GM10248 (cell line): Measurements from ENCODE around the gene LAD1.

Experiments used
- CTCF ChIA-PET: fragments of 300-600 bp; sonication (Branson Sonifier 250); formaldehyde crosslinking; extraction: SDS; loops from one replicate; lab custom pipeline; 2021; ENCODE audit warnings: antibody characterized with exemption; lab: Yijun Ruan, JAX
- POLR2A ChIA-PET: fragments of 350-650 bp; sonication (Branson Sonifier 250); formaldehyde crosslinking; extraction: SDS; loops from one replicate; lab custom pipeline; 2020; ENCODE audit warnings: antibody characterized with exemption; lab: Yijun Ruan, JAX
- DNase-seq: peaks from one replicate; pipeline ENCODE4 v3.0.0; 2012; ENCODE audit errors: extremely low spot score
- TF ChIP-seq, protein P1 (sequence below): IDR thresholded peaks from 2 replicates; pipeline ENCODE4 v1.5.1; 2012; ENCODE audit warnings: mild to moderate bottlenecking, low read depth; ENCODE audit errors: extremely low read depth, missing control alignments, control extremely low read depth

The LAD1 gene

DNA sequence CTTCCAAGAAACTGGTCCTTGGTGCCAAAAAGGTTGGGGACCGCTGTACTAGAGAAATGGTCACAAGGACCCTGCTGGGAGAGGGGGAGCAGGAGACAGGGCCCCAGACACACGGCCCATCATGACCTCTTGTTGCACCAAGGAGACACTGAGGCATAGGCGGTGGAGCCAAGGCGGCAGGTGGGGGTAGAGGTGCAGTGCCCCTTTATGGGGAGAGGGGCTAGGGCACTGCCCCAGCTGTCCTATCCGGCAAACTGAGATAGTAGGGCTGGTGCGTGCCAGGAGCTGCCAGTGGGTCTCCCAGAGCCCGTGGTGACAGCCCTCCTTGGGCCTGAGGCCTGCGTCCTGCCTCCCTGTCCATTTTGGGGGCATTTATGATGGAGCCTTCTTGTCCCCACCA, 41.9 kb downstream of the LAD1 start:
- no peak for DNase-seq
- CTCF ChIA-PET: interaction anchor here (2.7 kb wide), 1 partner anchor 9 kb away, joined by 22 read pairs; no protein-coding TSS in a partner anchor
- TF ChIP-seq, protein P1, sequence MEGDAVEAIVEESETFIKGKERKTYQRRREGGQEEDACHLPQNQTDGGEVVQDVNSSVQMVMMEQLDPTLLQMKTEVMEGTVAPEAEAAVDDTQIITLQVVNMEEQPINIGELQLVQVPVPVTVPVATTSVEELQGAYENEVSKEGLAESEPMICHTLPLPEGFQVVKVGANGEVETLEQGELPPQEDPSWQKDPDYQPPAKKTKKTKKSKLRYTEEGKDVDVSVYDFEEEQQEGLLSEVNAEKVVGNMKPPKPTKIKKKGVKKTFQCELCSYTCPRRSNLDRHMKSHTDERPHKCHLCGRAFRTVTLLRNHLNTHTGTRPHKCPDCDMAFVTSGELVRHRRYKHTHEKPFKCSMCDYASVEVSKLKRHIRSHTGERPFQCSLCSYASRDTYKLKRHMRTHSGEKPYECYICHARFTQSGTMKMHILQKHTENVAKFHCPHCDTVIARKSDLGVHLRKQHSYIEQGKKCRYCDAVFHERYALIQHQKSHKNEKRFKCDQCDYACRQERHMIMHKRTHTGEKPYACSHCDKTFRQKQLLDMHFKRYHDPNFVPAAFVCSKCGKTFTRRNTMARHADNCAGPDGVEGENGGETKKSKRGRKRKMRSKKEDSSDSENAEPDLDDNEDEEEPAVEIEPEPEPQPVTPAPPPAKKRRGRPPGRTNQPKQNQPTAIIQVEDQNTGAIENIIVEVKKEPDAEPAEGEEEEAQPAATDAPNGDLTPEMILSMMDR: no peak
- POLR2A ChIA-PET: no interaction called here

DNA sequence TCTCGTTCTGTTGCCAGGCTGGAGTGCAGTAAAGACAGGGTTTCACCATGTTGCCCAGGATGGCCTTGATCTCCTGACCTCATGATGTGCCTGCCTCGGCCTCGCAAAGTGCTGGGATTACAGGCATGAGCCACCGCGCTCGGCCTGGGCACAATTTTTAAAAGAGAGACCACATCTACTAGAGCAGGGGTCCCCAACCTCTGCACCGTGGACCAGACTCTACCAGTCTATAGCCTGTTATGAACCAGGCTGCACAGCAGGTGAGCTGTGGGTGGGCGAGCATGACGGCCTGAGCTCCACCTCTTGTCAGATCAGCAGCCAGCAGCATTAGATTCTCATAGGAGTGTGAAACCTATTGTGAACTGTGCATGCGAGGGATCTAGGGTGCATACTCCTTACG, 42.4 kb downstream of the LAD1 start:
- ChIA-PET POLR2A (no interaction called here), CTCF (no interaction called here)
- TF ChIP-seq, protein P1: no peak
- no peak for DNase-seq

- TF ChIP-seq, protein P1: no peak
- DNase-seq: no peak
- CTCF ChIA-PET: interaction anchor here (1.4 kb wide), 1 partner anchor 11 kb away, joined by 3 read pairs; no protein-coding TSS in a partner anchor
- POLR2A ChIA-PET: no interaction called here
Observed at GRCh38 chr1:201356236-201356635, 42.9 kb downstream of the LAD1 start.

DNA sequence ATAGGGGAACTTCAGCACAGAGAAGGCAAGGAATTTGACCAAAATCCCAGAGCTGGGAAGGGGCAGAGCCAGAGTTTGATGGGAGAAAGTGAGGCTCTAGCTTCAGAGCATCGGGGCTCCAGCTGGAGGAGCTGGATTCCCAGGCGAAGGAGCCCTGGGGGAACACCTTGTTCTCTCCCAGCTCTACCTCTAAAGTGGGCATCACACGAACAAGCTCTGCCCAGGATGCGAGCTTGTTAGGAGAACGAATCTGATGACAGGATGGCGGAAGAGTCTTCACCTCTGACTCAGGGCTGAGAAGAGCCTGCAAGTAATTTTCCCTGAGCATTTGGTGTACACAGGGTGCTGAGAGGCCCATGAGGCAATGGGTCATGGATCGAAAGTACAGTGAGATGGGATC, 43.7 kb downstream of the LAD1 start:
- TF ChIP-seq, protein P1: no peak
- ChIA-PET CTCF (interaction anchor here (0.8 to 1.4 kb wide), 3 partner anchors 10 to 101 kb away, joined by 3 read pairs; no protein-coding TSS in a partner anchor), POLR2A (no interaction called here)
- no peak for DNase-seq

GRCh38 chr1:201354901-201355295, 44.2 kb downstream of the LAD1 start:
- no peak for DNase-seq
- ChIA-PET POLR2A (no interaction called here), CTCF (interaction anchor here (0.9 to 1.6 kb wide), 4 partner anchors 8 to 101 kb away, joined by 3 to 4 read pairs (median 3); no protein-coding TSS in a partner anchor)
- TF ChIP-seq, protein P1: no peak

DNA sequence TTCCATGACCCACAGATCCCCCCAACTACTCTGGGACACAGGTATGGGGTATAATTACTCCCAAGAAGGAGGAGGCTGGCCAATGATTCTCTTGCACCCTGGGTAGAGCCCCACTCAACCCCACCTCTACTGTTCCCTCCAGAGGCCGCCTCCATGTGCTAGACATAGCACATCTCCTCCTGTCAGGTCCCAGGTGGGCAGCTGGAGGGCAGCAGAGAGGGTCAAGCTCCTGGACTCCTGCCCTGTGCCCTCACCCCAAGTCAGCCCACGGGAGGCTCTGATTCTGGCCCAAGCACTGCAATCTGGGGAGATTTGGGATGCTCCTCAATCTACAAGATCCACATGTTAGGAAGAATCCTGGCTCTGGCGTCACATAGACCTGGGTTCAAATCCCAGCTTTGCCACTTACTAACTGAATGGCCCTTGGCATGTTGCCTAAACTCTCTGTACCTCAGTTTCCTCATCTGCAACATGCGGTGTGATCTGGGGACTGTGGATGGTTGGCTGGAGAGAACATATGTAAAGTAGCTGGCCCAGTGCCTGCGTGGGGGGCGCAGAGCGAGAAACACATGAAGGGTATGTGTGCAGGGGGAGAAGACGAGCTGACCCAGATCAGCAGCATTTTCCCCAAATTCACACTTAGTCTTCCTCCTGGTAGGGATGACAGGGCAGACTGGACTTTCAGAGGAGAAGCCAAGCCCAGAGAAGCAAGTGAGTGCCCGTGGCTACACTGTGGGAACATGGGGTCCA, 44.8 kb downstream of the LAD1 start:
- ChIA-PET POLR2A (no interaction called here), CTCF (interaction anchor here (1.4 to 1.6 kb wide), 2 partner anchors 9 to 12 kb away, joined by 3 to 4 read pairs; no protein-coding TSS in a partner anchor)
- TF ChIP-seq, protein P1: no peak
- DNase-seq: no peak
